GM23248 (cell line): ENCODE results near the gene RANGRF. TPM values are rescaled to one million over a fixed set of nuclear protein-coding genes. Genes with fewer than 3 reads are reported as not detected.

ENCODE experiments used
- DNase-seq: peaks from one replicate; pipeline ENCODE4 v3.0.0-alpha.2; 2015
- H2AFZ ChIP-seq: fragments of 200-600 bp; sonication (generic); 2 replicates; pipeline ENCODE4 v1.6.1; 2016; ENCODE audit warnings: antibody characterized with exemption
- H3F3A ChIP-seq: fragments of 200-600 bp; sonication (generic); 2 replicates; pipeline ENCODE4 v1.6.1; 2016; ENCODE audit warnings: mild to moderate bottlenecking, antibody characterized with exemption, mixed run types; ENCODE audit not compliant: insufficient read depth
- H3K27ac ChIP-seq: fragments of 200-600 bp; sonication (generic); 2 replicates; pipeline ENCODE4 v1.5.1; 2016; ENCODE audit warnings: mild to moderate bottlenecking
- H3K27me3 ChIP-seq: fragments of 200-600 bp; sonication (generic); replicated peaks from 2 replicates; pipeline ENCODE4 v1.6.1; 2016; ENCODE audit warnings: mild to moderate bottlenecking; ENCODE audit not compliant: insufficient read depth
- H3K36me3 ChIP-seq: fragments of 200-600 bp; sonication (generic); 2 replicates; pipeline ENCODE4 v1.6.1; 2016; ENCODE audit warnings: low read depth, mild to moderate bottlenecking
- H3K4me1 ChIP-seq: fragments of 200-600 bp; sonication (generic); 2 replicates; pipeline ENCODE4 v1.6.1; 2016; ENCODE audit warnings: mild to moderate bottlenecking; ENCODE audit not compliant: insufficient read depth
- H3K4me2 ChIP-seq: fragments of 200-600 bp; sonication (generic); one replicate; pipeline ENCODE4 v1.6.1; 2016; ENCODE audit warnings: mild to moderate bottlenecking; ENCODE audit not compliant: unreplicated experiment
- H3K4me3 ChIP-seq: fragments of 200-600 bp; sonication (generic); 2 replicates; pipeline ENCODE4 v1.5.1; 2016; ENCODE audit warnings: mild to moderate bottlenecking
- H3K79me2 ChIP-seq: fragments of 200-600 bp; sonication (generic); 2 replicates; pipeline ENCODE4 v1.6.1; 2016; ENCODE audit warnings: mild to moderate bottlenecking; ENCODE audit not compliant: insufficient read depth
- H3K9ac ChIP-seq: fragments of 200-600 bp; sonication (generic); 2 replicates; pipeline ENCODE4 v1.6.1; 2016; ENCODE audit warnings: mild to moderate bottlenecking
- H3K9me2 ChIP-seq: fragments of 200-600 bp; sonication (generic); 2 replicates; pipeline ENCODE4 v1.6.1; 2016; ENCODE audit warnings: mixed run types, mild to moderate bottlenecking, moderate library complexity; ENCODE audit not compliant: insufficient read depth
- H3K9me3 ChIP-seq: fragments of 200-600 bp; sonication (generic); one replicate; pipeline ENCODE4 v1.6.1; 2017; ENCODE audit warnings: low read depth
- H4K20me1 ChIP-seq: fragments of 200-600 bp; sonication (generic); 2 replicates; pipeline ENCODE4 v1.6.0; 2016; ENCODE audit not compliant: insufficient read depth
- EZH2 ChIP-seq: fragments of 200-600 bp; sonication (generic); IDR thresholded peaks from 2 replicates; pipeline ENCODE4 v1.6.1; 2018; ENCODE audit warnings: antibody characterized with exemption, mild to moderate bottlenecking; ENCODE audit not compliant: insufficient read depth, poor library complexity, severe bottlenecking
- EZH2phosphoT487 ChIP-seq: fragments of 200-600 bp; sonication (generic); IDR thresholded peaks from 2 replicates; pipeline ENCODE4 v1.6.1; 2018; ENCODE audit warnings: antibody characterized with exemption, moderate library complexity, mild to moderate bottlenecking, low read depth; ENCODE audit not compliant: insufficient read depth
- WGBS, 2 experiments: methylation state at CpG; one replicate each; pipeline ENCODE4 v1.1.6; 2015 to 2017; ENCODE audit warnings: low lambda C conversion rate in 2 of 2, low coverage in 1 of 2; ENCODE audit errors: missing lambda C conversion rate in 2 of 2; 5-methylcytosine and 5-hydroxymethylcytosine counted together
- in situ Hi-C: fragments of 300-500 bp; cut with MboI; formaldehyde crosslinking; loops from 2 replicates; pipeline ENCODE4 v1.15.0; 2020
- polyA plus RNA-seq: library from polyadenylated mRNA; unstranded; fragments of >200 nt; fragmentation: Nextera tagmentation; extraction: Ambion mirVana; gene quantifications from 2 replicates; pipeline ENCODE4 v1.2.1, GENCODE V29; 2016
- total RNA-seq: library from RNA; depleted of rRNA; stranded (reverse); fragments of >200 nt; shearing (Covaris generic); gene quantifications from 2 replicates; pipeline ENCODE4 v1.2.3, GENCODE V29; 2014

Gene RANGRF
- total and polyA plus RNA-seq, 2 experiments from 2014 or later = 13.8 to 29.7 TPM

DNA sequence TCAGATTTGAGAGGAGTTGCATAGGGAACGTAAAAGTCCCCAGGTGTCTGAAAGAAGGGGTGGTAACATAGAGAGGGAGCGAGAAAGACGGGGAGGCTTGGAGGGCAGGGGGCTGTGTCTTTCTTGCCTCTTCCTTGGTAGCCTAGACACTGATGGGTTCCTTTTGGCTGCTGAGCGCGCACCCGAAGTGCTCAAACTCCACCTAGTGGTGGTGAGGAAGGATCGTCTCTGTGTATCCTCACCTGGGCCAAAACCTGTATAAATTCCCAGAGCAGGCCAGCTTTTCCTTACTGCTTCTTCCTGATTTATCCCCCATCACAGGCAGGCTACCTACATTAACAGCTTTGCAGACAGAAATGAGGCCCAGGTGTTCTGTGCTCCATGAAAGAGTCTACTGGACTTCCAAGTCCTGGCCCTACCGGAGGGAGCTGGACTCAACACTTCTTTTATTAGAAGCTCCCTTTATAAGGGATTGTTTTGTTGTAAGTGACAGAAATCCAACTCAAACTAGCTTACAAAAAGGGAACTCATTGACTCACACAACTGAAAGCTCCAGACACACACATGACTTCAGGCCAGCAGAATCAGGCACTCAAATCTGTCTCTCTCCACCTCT lies 12.3 kb downstream of the RANGRF start:
- in situ Hi-C loops = no loop called here
- Histone ChIP-seq H3K27ac (no peak overlapping the region), H3K36me3 (no peaks in the 10 kb centered on the region), H3F3A (peaks cover 3% of the 10 kb centered on the region; the same call in 1 of the 2 replicates), H2AFZ (peak overlapping the region; percentile 46; the same call in 1 of the 2 replicates), H3K4me2 (no peak overlapping the region), H3K9ac (no peak overlapping the region), H3K4me1 (no peaks in the 10 kb centered on the region), H4K20me1 (no peaks in the 10 kb centered on the region), H3K9me3 (no peaks in the 10 kb centered on the region), H3K4me3 (no peak overlapping the region), H3K79me2 (no peaks in the 10 kb centered on the region), H3K27me3 (no peaks in the 10 kb centered on the region), H3K9me2 (no peaks in the 10 kb centered on the region)
- TF ChIP-seq EZH2phosphoT487 (no peak), EZH2 (no peak)
- 13 to 14% methylated on average over 8 of the region's 8 CpGs for WGBS, 2 experiments
- DNase-seq = peak; percentile 82

DNA sequence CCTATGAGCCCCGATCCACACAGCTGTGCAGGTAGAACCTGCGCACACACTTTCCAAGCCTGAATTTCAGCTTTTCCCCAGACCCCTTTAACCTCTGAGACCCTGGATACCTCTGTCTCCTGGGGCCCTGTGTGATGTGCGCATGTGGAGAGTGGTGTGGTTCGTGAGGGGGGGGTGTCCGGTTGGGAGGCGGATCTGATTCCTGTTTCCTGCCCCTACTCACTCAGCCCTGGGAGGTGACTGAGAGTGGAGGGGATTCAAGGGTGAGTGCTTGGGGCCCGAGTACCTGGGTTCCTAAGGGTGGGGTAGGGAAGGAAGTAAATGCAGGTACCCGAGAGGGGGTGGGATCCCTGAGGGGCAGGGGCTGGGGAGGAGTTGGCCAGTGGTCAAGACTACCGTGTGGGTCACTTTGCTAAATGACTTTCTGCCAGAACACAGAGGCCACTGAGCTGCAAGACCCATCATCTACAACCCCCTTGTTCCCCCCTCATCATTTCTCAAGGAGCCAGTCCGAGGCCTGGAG lies 22.2 kb downstream of the RANGRF start:
- H3K79me2 ChIP-seq = no peaks in the 10 kb centered on the region
- peaks cover 36% of the 10 kb centered on the region for H3K27me3 ChIP-seq
- no peaks in the 10 kb centered on the region; the same call in 1 of the 2 replicates for H3K4me1 ChIP-seq
- H3K4me2 ChIP-seq = no peak overlapping the region
- DNase-seq = no peak
- no peak overlapping the region for H3K27ac ChIP-seq
- H3F3A ChIP-seq = no peaks in the 10 kb centered on the region
- no peaks in the 10 kb centered on the region for H3K9me3 ChIP-seq
- H2AFZ ChIP-seq = no peak overlapping the region
- H3K4me3 ChIP-seq = no peak overlapping the region
- H3K9me2 ChIP-seq = no peaks in the 10 kb centered on the region
- 40% methylated on average over 9 to 10 of the region's 10 CpGs for WGBS, 2 experiments
- H3K36me3 ChIP-seq = no peaks in the 10 kb centered on the region
- TF ChIP-seq EZH2 = no peak
- TF ChIP-seq EZH2phosphoT487 = no peak
- H4K20me1 ChIP-seq = no peaks in the 10 kb centered on the region
- no peak overlapping the region for H3K9ac ChIP-seq
- in situ Hi-C loops = no loop called here

DNA sequence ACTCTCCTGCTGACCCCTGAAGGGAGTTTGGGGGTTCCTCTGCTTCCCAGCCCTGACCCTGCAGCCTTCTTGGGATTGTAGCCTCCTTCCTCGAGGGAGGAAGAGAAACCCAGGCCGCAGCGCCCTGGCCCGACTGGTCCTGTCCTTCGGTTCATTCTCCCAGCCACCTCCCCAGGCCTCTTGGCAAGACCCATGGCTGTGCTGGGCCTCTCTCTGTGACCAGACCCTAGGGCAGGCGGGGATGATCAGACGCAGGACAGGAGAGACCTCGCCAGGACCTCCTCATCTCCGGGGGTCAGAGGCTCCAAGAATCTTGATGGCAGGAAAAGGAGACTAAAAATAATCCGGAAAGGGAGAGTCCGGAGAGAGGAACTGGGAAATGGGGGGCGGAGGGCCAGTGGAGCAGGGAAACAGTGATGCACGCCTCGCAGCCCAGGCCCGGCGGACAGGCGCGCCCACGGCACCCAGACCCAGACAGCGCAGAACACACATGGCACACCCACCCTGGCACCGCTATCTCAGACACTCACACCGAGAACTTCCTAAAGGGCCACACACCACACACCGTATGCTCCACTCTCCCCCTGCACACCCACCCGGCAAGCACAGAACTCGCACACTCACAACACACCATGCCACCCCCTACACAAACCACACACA lies 22.8 kb downstream of the RANGRF start:
- no peaks in the 10 kb centered on the region for H3K36me3 ChIP-seq
- no peaks in the 10 kb centered on the region; the same call in 1 of the 2 replicates for H3K4me1 ChIP-seq
- in situ Hi-C loops = no loop called here
- H3K27me3 ChIP-seq = peaks cover 42% of the 10 kb centered on the region
- H3F3A ChIP-seq = no peaks in the 10 kb centered on the region
- H3K9ac ChIP-seq = no peak overlapping the region
- no peak for DNase-seq
- no peak for TF ChIP-seq EZH2phosphoT487
- no peak overlapping the region for H3K27ac ChIP-seq
- WGBS, 2 experiments = 77 to 84% methylated on average over 18 to 25 of the region's 25 CpGs
- H3K79me2 ChIP-seq = no peaks in the 10 kb centered on the region
- no peaks in the 10 kb centered on the region for H4K20me1 ChIP-seq
- H3K9me2 ChIP-seq = no peaks in the 10 kb centered on the region
- H3K4me3 ChIP-seq = no peak overlapping the region
- no peak overlapping the region for H2AFZ ChIP-seq
- no peak overlapping the region for H3K4me2 ChIP-seq
- H3K9me3 ChIP-seq = no peaks in the 10 kb centered on the region

DNA sequence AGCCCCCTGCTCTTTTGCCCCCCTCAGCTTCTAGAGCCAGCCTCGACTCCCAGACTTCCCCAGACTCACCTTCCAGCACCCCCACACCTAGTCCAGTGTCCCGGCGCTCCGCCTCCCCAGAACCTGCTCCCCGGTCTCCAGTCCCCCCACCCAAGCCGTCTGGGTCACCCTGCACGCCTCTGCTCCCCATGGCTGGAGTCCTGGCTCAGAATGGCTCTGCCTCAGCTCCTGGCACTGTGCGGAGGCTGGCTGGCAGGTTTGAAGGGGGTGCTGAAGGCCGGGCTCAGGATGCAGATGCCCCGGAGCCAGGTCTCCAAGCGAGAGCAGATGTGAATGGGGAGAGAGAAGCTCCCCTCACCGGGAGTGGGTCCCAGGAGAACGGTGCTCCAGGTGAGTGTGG lies 23.8 kb downstream of the RANGRF start:
- Histone ChIP-seq H3K4me2 (no peak overlapping the region), H3F3A (no peaks in the 10 kb centered on the region), H3K9me3 (no peaks in the 10 kb centered on the region), H4K20me1 (no peaks in the 10 kb centered on the region), H2AFZ (no peak overlapping the region), H3K4me3 (no peak overlapping the region), H3K79me2 (no peaks in the 10 kb centered on the region), H3K4me1 (no peaks in the 10 kb centered on the region; the same call in 1 of the 2 replicates), H3K9ac (no peak overlapping the region), H3K27ac (no peak overlapping the region), H3K27me3 (peaks cover 52% of the 10 kb centered on the region), H3K36me3 (no peaks in the 10 kb centered on the region), H3K9me2 (no peaks in the 10 kb centered on the region)
- 33% methylated on average over 13 of the region's 13 CpGs for WGBS, 2 experiments
- in situ Hi-C loops = no loop called here
- TF ChIP-seq EZH2 = no peak
- TF ChIP-seq EZH2phosphoT487 = no peak
- DNase-seq = no peak
